Lower lobe of right lung (tissue), 2 donors: Measurements from ENCODE around the gene CACNA1C. TPM values are rescaled to one million over a fixed set of nuclear protein-coding genes. Genes with fewer than 3 reads are reported as not detected.

Experiments
- ATAC-seq, 2 donors: fragments of 200-7000 bp; cut with Tn5 transposase; one replicate each; pipeline ENCODE4 v1.9.1; 2020 to 2022; ENCODE audit warnings: mild to moderate bottlenecking in 2 of 2, moderate library complexity in 2 of 2
- DNase-seq: peaks from one replicate; pipeline ENCODE4 v3.0.0-alpha.2; 2020
- H3K27ac ChIP-seq: fragments of 200-600 bp; one replicate; pipeline ENCODE4 v1.8.0; 2022
- H3K27me3 ChIP-seq: fragments of 200-600 bp; one replicate; pipeline ENCODE4 v1.8.0; 2022; ENCODE audit warnings: low read depth
- H3K36me3 ChIP-seq: fragments of 200-600 bp; one replicate; pipeline ENCODE4 v1.8.0; 2022; ENCODE audit warnings: mild to moderate bottlenecking
- H3K4me1 ChIP-seq: fragments of 200-600 bp; one replicate; pipeline ENCODE4 v1.8.0; 2022
- H3K4me3 ChIP-seq: fragments of 200-600 bp; one replicate; pipeline ENCODE4 v1.8.0; 2022; ENCODE audit warnings: mild to moderate bottlenecking
- H3K9me3 ChIP-seq: fragments of 200-600 bp; one replicate; pipeline ENCODE4 v1.8.0; 2022
- CTCF ChIP-seq: fragments of 200-600 bp; IDR thresholded peaks from one replicate; pipeline ENCODE4 v1.8.0; 2022; ENCODE audit warnings: antibody characterized with exemption, mild to moderate bottlenecking
- intact Hi-C: fragments of 100-400 bp; cut with DNase I; formaldehyde crosslinking; loops from one replicate; pipeline ENCODE4 v1.11.0; 2022
- total RNA-seq: library from RNA; stranded (reverse); fragmentation: NEBNext Ultra II Directional; extraction: Animal tissue kit (Norgen Biotek cat#: 25700); gene quantifications from one replicate; pipeline ENCODE4 v1.2.1, GENCODE V29; 2021
- donor health status: DM: no; HTN: yes; CAD: no; lungs with severe emphysema.

CACNA1C gene
- total RNA-seq, 1 donor from 2014 or later: 8.4 TPM

GRCh38 chr12:2627835-2628191 is 575.0 kb downstream of the CACNA1C start:
- H3K4me3 ChIP-seq: no peak overlapping the region
- intact Hi-C loops: no loop called here
- peaks cover 8% of the 10 kb centered on the region for H3K27me3 ChIP-seq
- H3K4me1 ChIP-seq: no peaks in the 10 kb centered on the region
- ATAC-seq: no peak
- H3K9me3 ChIP-seq: no peaks in the 10 kb centered on the region
- H3K36me3 ChIP-seq: no peaks in the 10 kb centered on the region
- no peak overlapping the region for H3K27ac ChIP-seq
- no peak for DNase-seq
- TF ChIP-seq CTCF: no peak

GRCh38 chr12:2628401-2628800 is 575.6 kb downstream of the CACNA1C start:
- H3K4me3 ChIP-seq: no peak overlapping the region
- no peaks in the 10 kb centered on the region for H3K9me3 ChIP-seq
- no peak for TF ChIP-seq CTCF
- DNase-seq (no peak), ATAC-seq (no peak)
- H3K27me3 ChIP-seq: peaks cover 8% of the 10 kb centered on the region
- no peaks in the 10 kb centered on the region for H3K4me1 ChIP-seq
- H3K36me3 ChIP-seq: no peaks in the 10 kb centered on the region
- H3K27ac ChIP-seq: no peak overlapping the region
- intact Hi-C loops: no loop called here

GRCh38 chr12:2629051-2629450 is 576.3 kb downstream of the CACNA1C start:
- Histone ChIP-seq H3K27ac (no peak overlapping the region), H3K36me3 (no peaks in the 10 kb centered on the region), H3K4me3 (no peak overlapping the region), H3K9me3 (no peaks in the 10 kb centered on the region), H3K27me3 (peaks cover 8% of the 10 kb centered on the region), H3K4me1 (no peaks in the 10 kb centered on the region)
- intact Hi-C loops: no loop called here
- no peak for ATAC-seq
- no peak for TF ChIP-seq CTCF
- DNase-seq: no peak

- ATAC-seq: no peak
- no peak overlapping the region for H3K4me3 ChIP-seq
Observed at GRCh38 chr12:2631653-2632350, 579.0 kb downstream of the CACNA1C start.

GRCh38 chr12:2633176-2633824 is 580.5 kb downstream of the CACNA1C start:
- Histone ChIP-seq H3K36me3 (no peaks in the 10 kb centered on the region), H3K4me1 (no peaks in the 10 kb centered on the region), H3K4me3 (no peak overlapping the region), H3K27me3 (no peaks in the 10 kb centered on the region), H3K9me3 (no peaks in the 10 kb centered on the region), H3K27ac (no peak overlapping the region)
- intact Hi-C loops: no loop called here
- no peak for TF ChIP-seq CTCF
- ATAC-seq (no peak), DNase-seq (no peak)

More at GRCh38 chr12:2631653-2632350, 579.0 kb downstream of the CACNA1C start:
- no peaks in the 10 kb centered on the region for H3K9me3 ChIP-seq
- TF ChIP-seq CTCF: no peak
- peak overlapping the region; percentile 53 for H3K27ac ChIP-seq
- no peak for DNase-seq
- H3K27me3 ChIP-seq: no peaks in the 10 kb centered on the region
- intact Hi-C loops: no loop called here
- no peaks in the 10 kb centered on the region for H3K36me3 ChIP-seq
- no peaks in the 10 kb centered on the region for H3K4me1 ChIP-seq
